ENCODE results near the gene STK24.

DNA sequence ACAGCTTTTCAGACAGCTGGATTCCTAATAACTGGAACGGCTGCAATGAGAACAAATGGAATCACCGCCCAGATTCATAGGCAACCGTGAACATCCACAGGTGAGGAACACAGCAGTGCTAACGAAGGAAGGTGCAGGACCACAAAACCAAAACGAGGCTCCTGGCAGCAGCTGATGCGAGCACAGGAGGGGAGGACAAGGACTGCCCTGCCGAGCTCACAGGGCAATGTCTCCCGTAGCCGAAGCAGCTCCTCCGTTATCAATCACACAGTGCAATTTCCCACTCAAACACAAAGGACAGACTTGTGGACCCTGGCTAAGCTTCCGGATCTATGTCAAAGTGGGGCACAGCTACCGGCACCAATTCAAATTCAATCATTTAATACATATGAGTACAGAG is 70.6 kb downstream of the STK24 start:
- TF ChIP-seq TEAD4 (IDR thresholded peaks at IDR 0.05; ENCODE audit: borderline replicate concordance, insufficient read depth): no peak
- TF ChIP-seq POLR2AphosphoS5 (IDR thresholded peaks at IDR 0.05; ENCODE audit: low read depth, low read length): no peak
- no peak for TF ChIP-seq TAF1 (IDR thresholded peaks at IDR 0.05; ENCODE audit: borderline replicate concordance, low read depth, low read length)
- TF ChIP-seq, protein P1, sequence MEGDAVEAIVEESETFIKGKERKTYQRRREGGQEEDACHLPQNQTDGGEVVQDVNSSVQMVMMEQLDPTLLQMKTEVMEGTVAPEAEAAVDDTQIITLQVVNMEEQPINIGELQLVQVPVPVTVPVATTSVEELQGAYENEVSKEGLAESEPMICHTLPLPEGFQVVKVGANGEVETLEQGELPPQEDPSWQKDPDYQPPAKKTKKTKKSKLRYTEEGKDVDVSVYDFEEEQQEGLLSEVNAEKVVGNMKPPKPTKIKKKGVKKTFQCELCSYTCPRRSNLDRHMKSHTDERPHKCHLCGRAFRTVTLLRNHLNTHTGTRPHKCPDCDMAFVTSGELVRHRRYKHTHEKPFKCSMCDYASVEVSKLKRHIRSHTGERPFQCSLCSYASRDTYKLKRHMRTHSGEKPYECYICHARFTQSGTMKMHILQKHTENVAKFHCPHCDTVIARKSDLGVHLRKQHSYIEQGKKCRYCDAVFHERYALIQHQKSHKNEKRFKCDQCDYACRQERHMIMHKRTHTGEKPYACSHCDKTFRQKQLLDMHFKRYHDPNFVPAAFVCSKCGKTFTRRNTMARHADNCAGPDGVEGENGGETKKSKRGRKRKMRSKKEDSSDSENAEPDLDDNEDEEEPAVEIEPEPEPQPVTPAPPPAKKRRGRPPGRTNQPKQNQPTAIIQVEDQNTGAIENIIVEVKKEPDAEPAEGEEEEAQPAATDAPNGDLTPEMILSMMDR (IDR thresholded peaks at IDR 0.05): no peak
- TF ChIP-seq JUND (IDR thresholded peaks at IDR 0.05): no peak
- TF ChIP-seq EP300 (IDR thresholded peaks at IDR 0.05; ENCODE audit: borderline replicate concordance in 1 of 2, low read depth in 1 of 2, low read length in 1 of 2): no peak
- TF ChIP-seq RFX5 (IDR thresholded peaks at IDR 0.05; ENCODE audit: low read length): no peak
- no peak for TF ChIP-seq FOXM1 (IDR thresholded peaks at IDR 0.05; ENCODE audit: low read depth)
- TF ChIP-seq, protein P2, sequence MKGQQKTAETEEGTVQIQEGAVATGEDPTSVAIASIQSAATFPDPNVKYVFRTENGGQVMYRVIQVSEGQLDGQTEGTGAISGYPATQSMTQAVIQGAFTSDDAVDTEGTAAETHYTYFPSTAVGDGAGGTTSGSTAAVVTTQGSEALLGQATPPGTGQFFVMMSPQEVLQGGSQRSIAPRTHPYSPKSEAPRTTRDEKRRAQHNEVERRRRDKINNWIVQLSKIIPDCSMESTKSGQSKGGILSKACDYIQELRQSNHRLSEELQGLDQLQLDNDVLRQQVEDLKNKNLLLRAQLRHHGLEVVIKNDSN (IDR thresholded peaks at IDR 0.05; ENCODE audit: borderline replicate concordance, low read depth): no peak
- TF ChIP-seq ELF1 (IDR thresholded peaks at IDR 0.05): no peak
- no peak for TF ChIP-seq TCF12 (IDR thresholded peaks at IDR 0.05)
